HG02759 (cell line): ENCODE data around the gene C1S.
A peak's percentile ranks its signal among the peaks of the same experiment; 100 is the strongest.
"Not testable (repeated sequence)": the region's sequence is repeated elsewhere in the genome, so short reads cannot be mapped to it uniquely, and the experiment has no call there.

ENCODE experiments used
- ATAC-seq: cut with Tn5 transposase; IDR thresholded peaks from one replicate; pipeline ENCODE4 v1.9.1; 2021; ENCODE audit warnings: mild to moderate bottlenecking, moderate library complexity; ENCODE audit not compliant: unreplicated experiment

C1S gene

GRCh38 chr12:7101047-7101693 is 40.7 kb downstream of the C1S start:
- no peak for ATAC-seq

GRCh38 chr12:7101694-7102131 is 41.2 kb downstream of the C1S start:
- no peak for ATAC-seq

- no peak for ATAC-seq
Observed at GRCh38 chr12:7102582-7102981, 42.1 kb downstream of the C1S start.

GRCh38 chr12:7103837-7104584 is 43.5 kb downstream of the C1S start:
- no peak for ATAC-seq

GRCh38 chr12:7106082-7106481 is 45.6 kb downstream of the C1S start:
- no peak for ATAC-seq

- ATAC-seq: not testable (repeated sequence)
Observed at GRCh38 chr12:7107181-7107580, 46.7 kb downstream of the C1S start.

GRCh38 chr12:7107636-7108002 is 47.1 kb downstream of the C1S start:
- no peak for ATAC-seq

- ATAC-seq: peak; percentile 91
Observed at GRCh38 chr12:7108003-7108795, 47.7 kb downstream of the C1S start.

- peak; percentile 35 for ATAC-seq
Observed at GRCh38 chr12:7108796-7109571, 48.5 kb downstream of the C1S start, which contains the start of gene C1RL. Gene C1RL, minus strand, starts transcription at chr12:7109214. Its CDS starts 34 bp downstream, at chr12:7109180.

GRCh38 chr12:7109572-7109920 is 49.0 kb downstream of the C1S start:
- no peak for ATAC-seq

- ATAC-seq: no peak
Observed at GRCh38 chr12:7110661-7111060, 50.1 kb downstream of the C1S start.

GRCh38 chr12:7112041-7112440 is 51.5 kb downstream of the C1S start:
- no peak for ATAC-seq

GRCh38 chr12:7113389-7113871 is 52.9 kb downstream of the C1S start:
- ATAC-seq: no peak

GRCh38 chr12:7114008-7114407 is 53.5 kb downstream of the C1S start:
- ATAC-seq: no peak

- ATAC-seq: no peak
Observed at GRCh38 chr12:7114851-7115250, 54.3 kb downstream of the C1S start.

- no peak for ATAC-seq
Observed at GRCh38 chr12:7116196-7116595, 55.7 kb downstream of the C1S start.

- no peak for ATAC-seq
Observed at GRCh38 chr12:7116916-7117315, 56.4 kb downstream of the C1S start.

GRCh38 chr12:7117670-7118069 is 57.2 kb downstream of the C1S start:
- ATAC-seq: no peak

- ATAC-seq: no peak
Observed at GRCh38 chr12:7118881-7119280, 58.4 kb downstream of the C1S start.

- no peak for ATAC-seq
Observed at GRCh38 chr12:7120166-7120565, 59.6 kb downstream of the C1S start.
